ENCODE results near the gene UGT2A3.

UGT2A3 gene

GRCh38 chr4:68921051-68921450, 30.6 kb downstream of the UGT2A3 start:
- TF ChIP-seq EGR1 (IDR thresholded peaks at IDR 0.05): no peak

GRCh38 chr4:68917016-68917415, 34.6 kb downstream of the UGT2A3 start:
- no peak for TF ChIP-seq ZBTB7A (IDR thresholded peaks at IDR 0.05; ENCODE audit: low read depth)

- TF ChIP-seq ZBTB7A (IDR thresholded peaks at IDR 0.05; ENCODE audit: low read depth) (no peak), TEAD4 (IDR thresholded peaks at IDR 0.05) (no peak), REST (IDR thresholded peaks at IDR 0.05; ENCODE audit: low read depth) (no peak), FOXM1 (IDR thresholded peaks at IDR 0.05; ENCODE audit: borderline replicate concordance, low read depth) (no peak), TCF12 (IDR thresholded peaks at IDR 0.05; ENCODE audit: low read depth) (no peak), TAF1 (IDR thresholded peaks at IDR 0.05; ENCODE audit: low read depth) (no peak), EP300 (IDR thresholded peaks at IDR 0.05; ENCODE audit: borderline replicate concordance) (no peak), CEBPB (IDR thresholded peaks at IDR 0.05) (no peak), NFIC (IDR thresholded peaks at IDR 0.05) (no peak), YY1 (IDR thresholded peaks at IDR 0.05; ENCODE audit: low read depth) (no peak), RAD21 (IDR thresholded peaks at IDR 0.05; ENCODE audit: low read depth) (no peak), USF1 (IDR thresholded peaks at IDR 0.05) (no peak), MAX (IDR thresholded peaks at IDR 0.05) (no peak), CREB1 (IDR thresholded peaks at IDR 0.05; ENCODE audit: low read depth) (no peak), EGR1 (IDR thresholded peaks at IDR 0.05) (no peak)
Measured at GRCh38 chr4:68912807-68913206, 38.8 kb downstream of the UGT2A3 start.

GRCh38 chr4:68909385-68909784, 42.2 kb downstream of the UGT2A3 start:
- no peak for TF ChIP-seq TEAD4 (IDR thresholded peaks at IDR 0.05)
- no peak for TF ChIP-seq REST (IDR thresholded peaks at IDR 0.05; ENCODE audit: low read depth)

GRCh38 chr4:68907788-68908700, 43.6 kb downstream of the UGT2A3 start:
- TF ChIP-seq ZBTB7A (IDR thresholded peaks at IDR 0.05; ENCODE audit: low read depth): no peak
- no peak for TF ChIP-seq FOXM1 (IDR thresholded peaks at IDR 0.05; ENCODE audit: borderline replicate concordance, low read depth)
- no peak for TF ChIP-seq EP300 (IDR thresholded peaks at IDR 0.05; ENCODE audit: borderline replicate concordance)
- no peak for TF ChIP-seq USF1 (IDR thresholded peaks at IDR 0.05)
- no peak for TF ChIP-seq CEBPB (IDR thresholded peaks at IDR 0.05)
- no peak for TF ChIP-seq TEAD4 (IDR thresholded peaks at IDR 0.05)
- TF ChIP-seq RAD21 (IDR thresholded peaks at IDR 0.05; ENCODE audit: low read depth): no peak

- no peak for TF ChIP-seq RAD21 (IDR thresholded peaks at IDR 0.05; ENCODE audit: low read depth)
- no peak for TF ChIP-seq TAF1 (IDR thresholded peaks at IDR 0.05; ENCODE audit: low read depth)
- TF ChIP-seq NFIC (IDR thresholded peaks at IDR 0.05): no peak
- no peak for TF ChIP-seq FOXM1 (IDR thresholded peaks at IDR 0.05; ENCODE audit: borderline replicate concordance, low read depth)
- TF ChIP-seq ZBTB7A (IDR thresholded peaks at IDR 0.05; ENCODE audit: low read depth): no peak
- TF ChIP-seq USF1 (IDR thresholded peaks at IDR 0.05): no peak
- no peak for TF ChIP-seq REST (IDR thresholded peaks at IDR 0.05; ENCODE audit: low read depth)
- no peak for TF ChIP-seq TCF12 (IDR thresholded peaks at IDR 0.05; ENCODE audit: low read depth)
- TF ChIP-seq TEAD4 (IDR thresholded peaks at IDR 0.05): no peak
- TF ChIP-seq MAX (IDR thresholded peaks at IDR 0.05): no peak
- TF ChIP-seq YY1 (IDR thresholded peaks at IDR 0.05; ENCODE audit: low read depth): no peak
- TF ChIP-seq CEBPB (IDR thresholded peaks at IDR 0.05): no peak
- no peak for TF ChIP-seq CREB1 (IDR thresholded peaks at IDR 0.05; ENCODE audit: low read depth)
- TF ChIP-seq EP300 (IDR thresholded peaks at IDR 0.05; ENCODE audit: borderline replicate concordance): no peak
- no peak for TF ChIP-seq EGR1 (IDR thresholded peaks at IDR 0.05)
Measured at GRCh38 chr4:68907245-68907644, 44.4 kb downstream of the UGT2A3 start.

Measured in Ishikawa (cell line).